Measurements from ENCODE around the gene OR10AD1.

GRCh38 chr12:48177982-48178381 is 25.1 kb downstream of the OR10AD1 start:
- TF ChIP-seq CTCF (optimal IDR thresholded peaks at IDR 0.05 in 1 of 3, IDR thresholded peaks at IDR 0.05 in 1 of 3, conservative IDR thresholded peaks at IDR 0.05 in 1 of 3; ENCODE audit: extremely low read depth in 1 of 3, insufficient read depth in 2 of 3, low read length in 3 of 3) (no peak), EZH2 (IDR thresholded peaks at IDR 0.05; ENCODE audit: low read length) (no peak)

Data from keratinocyte (primary cell).